ENCODE results near the gene MRPS25.
"Not testable (repeated sequence)": the region's sequence is repeated elsewhere in the genome, so short reads cannot be mapped to it uniquely, and the experiment has no call there.

Gene MRPS25

DNA sequence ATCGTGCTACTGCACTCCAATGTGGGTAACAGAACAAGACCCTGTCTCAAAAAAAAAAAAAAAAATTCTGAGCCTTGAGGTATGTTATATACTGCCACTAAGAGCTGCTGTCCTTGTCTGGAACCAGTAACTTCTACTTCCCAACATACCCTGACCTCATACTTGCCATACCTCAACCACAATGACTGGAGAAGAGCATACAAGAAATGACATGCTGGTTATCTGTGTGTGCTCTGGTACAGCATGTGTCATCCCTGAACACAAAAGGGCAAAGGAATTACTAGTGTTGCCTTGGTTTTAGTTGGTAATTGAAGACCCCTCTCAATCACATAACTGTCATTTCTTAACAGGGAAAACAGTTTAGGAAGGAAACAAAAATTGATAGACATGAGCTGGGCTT is 54.5 kb downstream of the MRPS25 start:
- Histone ChIP-seq H4K20me1 (ENCODE audit: insufficient read depth, low read length) (no peaks in the 10 kb centered on the region), H3K9ac (ENCODE audit: low read length) (no peak overlapping the region), H3K27me3 (ENCODE audit: insufficient read depth, low read length) (no peaks in the 10 kb centered on the region), H3K27ac (ENCODE audit: low read depth, low read length, poor library complexity, severe bottlenecking) (no peak overlapping the region), H3K4me1 (ENCODE audit: insufficient read depth, low read length, severe bottlenecking) (no peaks in the 10 kb centered on the region), H3K4me3 (ENCODE audit: low read depth, low read length, poor library complexity, severe bottlenecking) (no peak overlapping the region), H3K36me3 (ENCODE audit: insufficient read depth, low read length) (peaks cover 51% of the 10 kb centered on the region), H3K79me2 (ENCODE audit: insufficient read depth, low read length) (no peaks in the 10 kb centered on the region), H3K9me2 (ENCODE audit: low read depth, low read length) (no peaks in the 10 kb centered on the region), H3K4me2 (ENCODE audit: low read length) (no peak overlapping the region), H2AFZ (ENCODE audit: low read length) (no peak overlapping the region), H3K9me3 (ENCODE audit: low read length) (no peaks in the 10 kb centered on the region), H3F3A (ENCODE audit: insufficient read depth, low read length) (no peaks in the 10 kb centered on the region)
- TF ChIP-seq EZH2 (IDR thresholded peaks at IDR 0.05; ENCODE audit: borderline replicate concordance, low read length) = no peak
- TF ChIP-seq, protein P1, sequence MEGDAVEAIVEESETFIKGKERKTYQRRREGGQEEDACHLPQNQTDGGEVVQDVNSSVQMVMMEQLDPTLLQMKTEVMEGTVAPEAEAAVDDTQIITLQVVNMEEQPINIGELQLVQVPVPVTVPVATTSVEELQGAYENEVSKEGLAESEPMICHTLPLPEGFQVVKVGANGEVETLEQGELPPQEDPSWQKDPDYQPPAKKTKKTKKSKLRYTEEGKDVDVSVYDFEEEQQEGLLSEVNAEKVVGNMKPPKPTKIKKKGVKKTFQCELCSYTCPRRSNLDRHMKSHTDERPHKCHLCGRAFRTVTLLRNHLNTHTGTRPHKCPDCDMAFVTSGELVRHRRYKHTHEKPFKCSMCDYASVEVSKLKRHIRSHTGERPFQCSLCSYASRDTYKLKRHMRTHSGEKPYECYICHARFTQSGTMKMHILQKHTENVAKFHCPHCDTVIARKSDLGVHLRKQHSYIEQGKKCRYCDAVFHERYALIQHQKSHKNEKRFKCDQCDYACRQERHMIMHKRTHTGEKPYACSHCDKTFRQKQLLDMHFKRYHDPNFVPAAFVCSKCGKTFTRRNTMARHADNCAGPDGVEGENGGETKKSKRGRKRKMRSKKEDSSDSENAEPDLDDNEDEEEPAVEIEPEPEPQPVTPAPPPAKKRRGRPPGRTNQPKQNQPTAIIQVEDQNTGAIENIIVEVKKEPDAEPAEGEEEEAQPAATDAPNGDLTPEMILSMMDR (IDR thresholded peaks at IDR 0.05; ENCODE audit: low read length) = no peak

- H3K9me3 ChIP-seq (ENCODE audit: low read length) = no peaks in the 10 kb centered on the region
- no peaks in the 10 kb centered on the region for H3K4me1 ChIP-seq (ENCODE audit: insufficient read depth, low read length, severe bottlenecking)
- H3K4me2 ChIP-seq (ENCODE audit: low read length) = no peak overlapping the region
- H3F3A ChIP-seq (ENCODE audit: insufficient read depth, low read length) = no peaks in the 10 kb centered on the region
- peaks cover 39% of the 10 kb centered on the region for H3K36me3 ChIP-seq (ENCODE audit: insufficient read depth, low read length)
- H3K9ac ChIP-seq (ENCODE audit: low read length) = no peak overlapping the region
- no peaks in the 10 kb centered on the region for H4K20me1 ChIP-seq (ENCODE audit: insufficient read depth, low read length)
- no peak overlapping the region for H3K27ac ChIP-seq (ENCODE audit: low read depth, low read length, poor library complexity, severe bottlenecking)
- no peaks in the 10 kb centered on the region for H3K9me2 ChIP-seq (ENCODE audit: low read depth, low read length)
- no peak overlapping the region for H3K4me3 ChIP-seq (ENCODE audit: low read depth, low read length, poor library complexity, severe bottlenecking)
- H2AFZ ChIP-seq (ENCODE audit: low read length) = no peak overlapping the region
- no peak for TF ChIP-seq EZH2 (IDR thresholded peaks at IDR 0.05; ENCODE audit: borderline replicate concordance, low read length)
- TF ChIP-seq, protein P1 (IDR thresholded peaks at IDR 0.05; ENCODE audit: low read length) = no peak
- H3K27me3 ChIP-seq (ENCODE audit: insufficient read depth, low read length) = no peaks in the 10 kb centered on the region
- H3K79me2 ChIP-seq (ENCODE audit: insufficient read depth, low read length) = no peaks in the 10 kb centered on the region
Observed at GRCh38 chr3:15009167-15009566, 55.9 kb downstream of the MRPS25 start.

- Histone ChIP-seq H3K4me3 (ENCODE audit: low read depth, low read length, poor library complexity, severe bottlenecking) (no peak overlapping the region), H2AFZ (ENCODE audit: low read length) (no peak overlapping the region), H3K79me2 (ENCODE audit: insufficient read depth, low read length) (no peaks in the 10 kb centered on the region), H3F3A (ENCODE audit: insufficient read depth, low read length) (no peaks in the 10 kb centered on the region), H4K20me1 (ENCODE audit: insufficient read depth, low read length) (no peaks in the 10 kb centered on the region), H3K27me3 (ENCODE audit: insufficient read depth, low read length) (no peaks in the 10 kb centered on the region), H3K4me2 (ENCODE audit: low read length) (no peak overlapping the region), H3K4me1 (ENCODE audit: insufficient read depth, low read length, severe bottlenecking) (no peaks in the 10 kb centered on the region), H3K9me2 (ENCODE audit: low read depth, low read length) (no peaks in the 10 kb centered on the region), H3K36me3 (ENCODE audit: insufficient read depth, low read length) (peaks cover 27% of the 10 kb centered on the region), H3K27ac (ENCODE audit: low read depth, low read length, poor library complexity, severe bottlenecking) (no peak overlapping the region), H3K9ac (ENCODE audit: low read length) (no peak overlapping the region), H3K9me3 (ENCODE audit: low read length) (no peaks in the 10 kb centered on the region)
- TF ChIP-seq, protein P1 (IDR thresholded peaks at IDR 0.05; ENCODE audit: low read length) = no peak
- no peak for TF ChIP-seq EZH2 (IDR thresholded peaks at IDR 0.05; ENCODE audit: borderline replicate concordance, low read length)
Observed at GRCh38 chr3:15007681-15008141, 57.4 kb downstream of the MRPS25 start.

GRCh38 chr3:14999182-14999581 is 65.9 kb downstream of the MRPS25 start:
- not testable (repeated sequence) for H3K27me3 ChIP-seq (ENCODE audit: insufficient read depth, low read length); H4K20me1 ChIP-seq (ENCODE audit: insufficient read depth, low read length); H3K79me2 ChIP-seq (ENCODE audit: insufficient read depth, low read length); H3F3A ChIP-seq (ENCODE audit: insufficient read depth, low read length); H3K4me3 ChIP-seq (ENCODE audit: low read depth, low read length, poor library complexity, severe bottlenecking); H3K27ac ChIP-seq (ENCODE audit: low read depth, low read length, poor library complexity, severe bottlenecking); H3K9me3 ChIP-seq (ENCODE audit: low read length); H3K4me2 ChIP-seq (ENCODE audit: low read length); H3K4me1 ChIP-seq (ENCODE audit: insufficient read depth, low read length, severe bottlenecking); H3K9ac ChIP-seq (ENCODE audit: low read length); H3K9me2 ChIP-seq (ENCODE audit: low read depth, low read length); H2AFZ ChIP-seq (ENCODE audit: low read length)
- H3K36me3 ChIP-seq (ENCODE audit: insufficient read depth, low read length) = peaks cover 21% of the 10 kb centered on the region
